Stimulated activated CD8-positive, alpha-beta memory T cell treated with anti-CD3 and anti-CD28 coated beads, Interleukin-7, amount 100 ng/mL, for 48 hours (primary cell): ENCODE results near the gene PILRB.

Experiments
- DNase-seq, 2 donors: peaks; one replicate each; pipeline ENCODE4 v3.0.0-alpha.2; 2020; ENCODE audit warnings: low read depth in 1 of 2; ENCODE audit errors: extremely low read depth in 1 of 2

The PILRB gene

DNA sequence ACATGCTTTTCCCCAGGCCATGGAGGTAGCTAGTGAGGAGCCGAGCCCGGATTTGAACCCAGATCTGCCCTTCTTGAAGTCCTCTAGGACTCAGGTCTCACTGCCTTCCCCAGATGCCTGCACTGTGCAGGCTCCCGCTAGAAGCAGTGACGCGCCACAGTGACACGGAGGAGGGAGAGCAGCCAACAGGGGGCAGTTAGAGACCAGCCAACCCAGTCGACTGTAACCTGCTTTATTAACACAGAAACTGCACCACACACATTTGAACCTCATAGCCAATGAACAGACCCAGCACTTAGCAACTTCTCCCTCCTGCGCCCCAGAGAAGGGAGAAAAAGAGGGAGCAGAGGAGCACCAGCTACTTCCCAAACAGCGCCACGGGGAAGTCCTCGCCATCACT, 42.7 kb downstream of the PILRB start:
- no peak for DNase-seq

DNA sequence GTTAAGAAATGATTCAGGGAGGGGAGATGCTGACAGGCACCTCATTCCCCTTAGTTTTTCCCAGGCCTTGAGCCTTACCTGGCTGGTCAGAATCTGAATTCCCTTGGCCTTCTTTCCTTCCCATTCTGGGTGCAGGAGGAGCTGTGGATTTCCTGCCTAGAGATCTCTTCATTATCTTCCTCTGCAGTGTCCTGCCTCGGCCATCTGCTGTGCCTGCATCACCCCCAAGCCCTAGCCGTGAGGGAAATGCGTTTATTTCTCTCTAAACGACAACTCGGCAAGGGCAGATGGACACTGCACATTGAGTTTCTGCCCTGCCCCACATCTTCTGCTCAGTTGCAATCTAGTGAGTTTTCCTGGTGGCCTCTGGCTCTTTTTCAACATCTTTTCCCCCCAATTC, 43.9 kb downstream of the PILRB start:
- DNase-seq = no peak

DNA sequence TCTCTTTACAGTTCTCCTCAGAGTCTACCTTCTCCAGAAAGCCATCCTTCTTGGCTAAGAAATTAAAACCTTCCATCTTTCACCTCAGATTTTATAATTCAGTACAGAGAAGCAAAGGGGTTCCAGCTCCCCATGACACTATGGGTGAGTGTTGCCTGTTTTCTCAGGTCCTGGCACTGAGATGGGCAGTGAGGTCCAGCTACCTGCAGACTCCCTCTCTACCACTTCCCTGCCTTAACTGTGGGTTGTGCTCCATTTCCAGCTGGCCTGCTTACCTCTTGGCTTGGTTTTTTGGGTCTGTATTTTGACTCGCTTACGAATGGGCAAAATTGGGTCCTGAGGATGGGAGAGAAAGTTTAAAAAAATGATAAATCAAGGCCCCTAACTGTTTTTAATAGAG, 44.3 kb downstream of the PILRB start:
- no peak for DNase-seq

DNA sequence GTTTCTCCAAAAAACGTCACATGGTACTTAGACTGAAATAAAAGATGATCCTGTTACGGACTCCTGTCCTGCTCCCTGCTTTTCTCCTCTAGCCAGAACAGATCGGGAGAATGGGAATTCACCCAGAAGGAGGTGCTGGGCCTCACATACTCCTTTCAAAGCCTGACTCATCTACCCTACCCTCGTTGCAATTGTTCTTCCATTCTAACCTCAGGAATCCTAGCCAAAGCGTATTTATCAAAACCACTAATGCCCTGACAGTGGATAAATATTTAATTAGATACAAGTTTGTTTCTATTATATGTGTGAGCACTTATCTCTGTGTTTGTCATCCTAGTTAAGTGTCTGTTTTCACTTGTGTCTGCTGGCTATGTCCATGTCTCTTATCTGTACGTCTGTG, 48.9 kb downstream of the PILRB start:
- no peak for DNase-seq

DNA sequence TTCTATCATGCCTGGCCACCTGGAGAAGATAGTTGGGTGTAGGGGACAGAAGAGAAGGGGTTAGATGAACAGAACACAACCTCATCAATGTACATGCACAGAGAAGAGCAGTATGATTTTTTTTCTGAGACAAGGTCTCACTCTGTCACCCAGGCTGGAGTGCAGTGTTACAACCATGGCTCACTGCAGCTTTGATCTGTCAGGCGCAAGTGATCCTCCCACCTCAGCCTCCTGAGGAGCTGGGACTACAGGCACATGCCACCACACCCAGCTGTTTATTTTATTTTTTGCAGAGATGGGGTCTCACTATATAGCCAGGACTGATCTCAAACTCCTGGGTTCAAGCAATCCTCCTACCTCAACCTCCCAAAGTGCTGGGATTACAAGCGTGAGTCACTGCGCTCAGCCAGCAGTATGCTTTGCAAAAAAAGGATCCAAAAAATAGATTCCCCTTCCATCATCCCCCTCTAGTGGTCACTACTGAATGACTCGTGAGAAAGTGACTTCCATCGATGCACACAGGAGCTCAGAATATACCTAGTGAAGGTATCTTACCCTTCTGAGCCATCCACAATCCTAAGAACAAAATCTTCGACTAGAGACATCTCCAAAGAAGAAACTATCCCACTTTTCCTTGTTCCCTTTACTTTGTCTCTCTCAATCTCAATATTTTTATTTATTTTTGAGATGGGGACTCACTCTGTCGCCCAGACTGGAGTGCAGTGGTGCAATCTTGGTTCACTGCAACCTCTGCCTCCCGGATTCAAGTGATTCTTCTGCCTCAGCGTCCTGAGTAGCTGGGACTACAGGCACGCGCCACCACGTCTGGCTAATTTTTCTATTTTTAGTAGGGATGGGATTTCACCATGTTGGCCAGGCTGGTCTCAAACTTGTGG, 49.6 kb downstream of the PILRB start:
- DNase-seq = no peak

DNA sequence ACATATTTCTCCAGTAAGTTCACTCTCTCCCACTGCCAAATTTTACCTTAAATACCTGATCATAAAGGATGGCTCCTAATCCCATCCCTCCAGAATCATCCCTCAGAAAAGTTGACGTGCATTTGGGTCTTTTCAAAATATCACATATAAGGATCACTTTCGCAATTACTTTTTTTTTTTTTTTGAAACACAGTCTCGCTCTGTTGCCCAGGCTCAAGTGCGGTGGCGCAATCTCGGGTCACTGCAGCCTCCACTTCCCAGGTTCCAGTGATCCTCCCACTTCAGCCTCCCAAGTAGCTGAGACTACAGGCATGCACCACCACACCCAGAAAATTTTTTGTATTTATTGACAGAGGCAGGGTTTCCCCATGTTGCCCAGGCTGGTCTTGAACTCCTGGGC, 53.2 kb downstream of the PILRB start:
- DNase-seq = no peak

DNA sequence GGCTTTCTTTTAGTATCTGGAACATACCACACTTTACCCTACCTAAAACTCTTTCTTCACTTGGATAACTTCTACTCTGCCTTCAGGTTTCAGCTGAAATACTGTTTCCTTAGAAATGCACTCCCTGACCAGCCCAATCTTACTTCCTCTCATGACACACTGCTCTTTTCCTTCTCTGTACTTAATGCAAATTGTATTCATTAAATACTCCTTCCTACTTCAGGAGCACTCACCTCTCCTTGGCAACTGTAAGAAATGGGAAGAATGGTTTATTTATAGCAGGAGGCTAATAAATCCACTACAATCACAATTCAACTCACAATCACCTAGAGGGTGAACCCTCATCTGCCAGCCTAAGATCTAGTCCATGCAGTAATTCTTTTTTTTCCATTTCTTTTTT, 55.4 kb downstream of the PILRB start:
- DNase-seq = no peak

DNA sequence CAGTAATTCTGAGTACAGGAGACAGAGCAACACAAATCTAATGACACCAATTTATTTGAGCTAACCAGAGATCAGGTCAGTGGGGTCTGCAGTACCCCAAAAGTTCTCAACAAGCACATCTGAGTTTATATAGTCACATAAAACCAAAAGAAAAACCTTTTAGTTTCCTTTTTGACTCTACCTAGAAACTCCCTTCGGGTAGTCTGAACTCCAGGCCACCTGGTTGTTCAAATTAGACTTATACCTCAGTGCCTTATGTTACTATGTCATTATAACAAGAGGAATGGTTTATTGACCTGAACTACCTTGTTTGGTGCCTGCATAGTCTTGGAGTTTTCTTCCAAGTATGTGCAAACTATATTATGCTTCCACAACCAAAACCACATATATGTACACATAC, 56.0 kb downstream of the PILRB start:
- no peak for DNase-seq

DNA sequence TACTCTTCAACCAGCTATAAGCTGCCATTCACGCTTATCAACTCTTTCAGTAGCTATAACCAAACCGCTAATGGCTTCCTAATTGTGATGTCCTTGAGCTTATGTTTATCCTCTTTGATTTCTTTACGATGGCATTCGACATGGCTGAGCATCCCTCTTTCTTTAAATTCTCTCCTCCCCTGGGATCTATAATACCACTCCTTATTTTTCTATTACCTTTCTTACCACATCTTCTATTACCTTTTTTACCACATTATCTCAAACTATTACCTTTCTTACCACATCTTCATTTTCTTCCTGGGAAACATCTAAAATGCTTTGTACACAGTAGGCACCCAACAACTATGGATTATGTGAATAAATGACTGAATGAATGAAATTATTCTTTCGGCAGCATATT, 57.5 kb downstream of the PILRB start:
- DNase-seq = no peak
